ENCODE results near the gene RABL6. TPM values are rescaled to one million over a fixed set of nuclear protein-coding genes. Genes with fewer than 3 reads are reported as not detected.

The RABL6 gene
- total RNA-seq, 4 donors from 2014 or later: 63.0 to 74.5 (median 71.3) TPM

GRCh38 chr9:136804509-136805206, 3.1 kb upstream of the RABL6 start:
- Histone ChIP-seq H3K4me3 (no peak overlapping the region), H3K27me3 (peaks cover 0 to 30% of the 10 kb centered on the region in 2 donors), H3K27ac (no peak overlapping the region), H3K9me3 (no peaks in the 10 kb centered on the region), H3K36me3 (peaks cover 0 to 16% (median 0%) of the 10 kb centered on the region in 3 donors), H3K4me1 (peaks cover 0 to 45% (median 30%) of the 10 kb centered on the region in 4 donors)
- WGBS, 2 donors: 91 to 94% methylated on average over 13 to 17 of the region's 20 CpGs
- no peak for DNase-seq (ENCODE audit: low spot score in 2 of 2)
- TF ChIP-seq POLR2A (IDR thresholded peaks at IDR 0.05) (no peak), EP300 (IDR thresholded peaks at IDR 0.05) (no peak)
- TF ChIP-seq, protein P1, sequence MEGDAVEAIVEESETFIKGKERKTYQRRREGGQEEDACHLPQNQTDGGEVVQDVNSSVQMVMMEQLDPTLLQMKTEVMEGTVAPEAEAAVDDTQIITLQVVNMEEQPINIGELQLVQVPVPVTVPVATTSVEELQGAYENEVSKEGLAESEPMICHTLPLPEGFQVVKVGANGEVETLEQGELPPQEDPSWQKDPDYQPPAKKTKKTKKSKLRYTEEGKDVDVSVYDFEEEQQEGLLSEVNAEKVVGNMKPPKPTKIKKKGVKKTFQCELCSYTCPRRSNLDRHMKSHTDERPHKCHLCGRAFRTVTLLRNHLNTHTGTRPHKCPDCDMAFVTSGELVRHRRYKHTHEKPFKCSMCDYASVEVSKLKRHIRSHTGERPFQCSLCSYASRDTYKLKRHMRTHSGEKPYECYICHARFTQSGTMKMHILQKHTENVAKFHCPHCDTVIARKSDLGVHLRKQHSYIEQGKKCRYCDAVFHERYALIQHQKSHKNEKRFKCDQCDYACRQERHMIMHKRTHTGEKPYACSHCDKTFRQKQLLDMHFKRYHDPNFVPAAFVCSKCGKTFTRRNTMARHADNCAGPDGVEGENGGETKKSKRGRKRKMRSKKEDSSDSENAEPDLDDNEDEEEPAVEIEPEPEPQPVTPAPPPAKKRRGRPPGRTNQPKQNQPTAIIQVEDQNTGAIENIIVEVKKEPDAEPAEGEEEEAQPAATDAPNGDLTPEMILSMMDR (IDR thresholded peaks at IDR 0.05): no peak

DNA sequence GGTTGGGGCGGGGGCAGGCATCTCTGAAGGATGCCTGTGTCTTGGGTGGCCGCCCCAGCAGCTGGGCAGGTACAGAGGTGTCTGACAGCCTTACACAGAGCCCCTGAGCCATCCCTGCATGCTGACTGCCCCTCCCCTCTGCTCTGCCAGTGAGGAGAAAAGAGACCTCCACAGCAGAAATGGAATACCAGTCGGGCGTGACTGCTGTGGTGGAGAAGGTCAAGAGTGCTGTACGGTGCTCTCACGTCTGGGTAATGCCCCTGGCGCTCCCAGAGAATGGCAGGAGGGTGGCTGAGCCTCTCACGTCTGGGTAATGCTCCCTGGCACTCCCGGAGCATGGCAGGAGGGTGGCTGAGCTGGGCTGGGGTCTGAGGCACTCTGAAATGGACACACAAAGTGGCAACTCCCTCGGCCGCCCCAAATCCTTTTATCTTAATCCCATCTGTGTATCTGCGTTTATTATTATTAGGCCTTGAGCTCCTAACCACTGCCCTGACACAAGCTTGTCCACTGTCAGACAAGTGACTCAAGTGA, 2.5 kb upstream of the RABL6 start:
- H3K4me3 ChIP-seq: no peak overlapping the region
- H3K27me3 ChIP-seq: peaks cover 0 to 24% of the 10 kb centered on the region in 2 donors
- WGBS, 2 donors: 87 to 98% methylated on average over 12 of the region's 12 CpGs
- peaks cover 0 to 45% (median 28%) of the 10 kb centered on the region in 4 donors for H3K4me1 ChIP-seq
- H3K36me3 ChIP-seq: peaks cover 0 to 16% (median 0%) of the 10 kb centered on the region in 3 donors
- H3K9me3 ChIP-seq: no peaks in the 10 kb centered on the region
- TF ChIP-seq EP300 (IDR thresholded peaks at IDR 0.05): no peak
- TF ChIP-seq POLR2A (IDR thresholded peaks at IDR 0.05): no peak
- TF ChIP-seq, protein P1 (IDR thresholded peaks at IDR 0.05): no peak
- no peak overlapping the region for H3K27ac ChIP-seq
- no peak for DNase-seq (ENCODE audit: low spot score in 2 of 2)

DNA sequence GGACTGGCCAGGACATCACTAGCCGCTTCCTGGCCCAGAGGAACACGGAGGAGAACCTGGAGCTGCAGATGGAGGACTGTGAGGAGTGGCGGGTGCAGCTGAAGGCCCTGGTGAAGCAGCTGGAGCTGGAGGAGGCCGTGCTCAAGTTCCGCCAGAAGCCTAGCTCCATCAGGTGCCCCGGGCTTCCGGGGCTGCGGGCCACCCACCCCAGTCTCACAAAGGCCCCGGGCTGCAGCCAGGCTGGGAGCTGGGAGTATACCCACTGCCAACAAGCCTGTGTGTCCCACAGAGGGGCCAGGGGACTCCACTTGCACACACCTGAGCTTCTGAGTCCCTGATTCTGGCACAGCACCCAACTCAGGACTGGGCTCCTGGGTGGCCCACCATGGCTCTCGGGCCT, 1.7 kb upstream of the RABL6 start:
- no peak overlapping the region for H3K4me3 ChIP-seq
- TF ChIP-seq, protein P1 (IDR thresholded peaks at IDR 0.05): no peak
- no peak for TF ChIP-seq EP300 (IDR thresholded peaks at IDR 0.05)
- TF ChIP-seq POLR2A (IDR thresholded peaks at IDR 0.05): no peak
- 94 to 99% methylated on average over 9 to 10 of the region's 10 CpGs for WGBS, 2 donors
- no peak for DNase-seq (ENCODE audit: low spot score in 2 of 2)
- H3K27me3 ChIP-seq: peaks cover 0 to 16% of the 10 kb centered on the region in 2 donors
- peaks cover 0 to 16% (median 0%) of the 10 kb centered on the region in 3 donors for H3K36me3 ChIP-seq
- H3K4me1 ChIP-seq: peaks cover 0 to 45% (median 24%) of the 10 kb centered on the region in 4 donors
- no peak overlapping the region for H3K27ac ChIP-seq
- no peaks in the 10 kb centered on the region for H3K9me3 ChIP-seq

GRCh38 chr9:136806631-136807201, 1.0 kb upstream of the RABL6 start:
- TF ChIP-seq EP300 (IDR thresholded peaks at IDR 0.05) (no peak), POLR2A (IDR thresholded peaks at IDR 0.05) (no peak)
- TF ChIP-seq, protein P1 (IDR thresholded peaks at IDR 0.05): no peak
- 73 to 76% methylated on average over 24 to 25 of the region's 25 CpGs for WGBS, 2 donors
- Histone ChIP-seq H3K27me3 (peaks cover 0 to 9% of the 10 kb centered on the region in 2 donors), H3K4me3 (peak overlapping the region; percentile 78 to 95 (median 86)), H3K36me3 (peaks cover 0 to 18% (median 0%) of the 10 kb centered on the region in 3 donors), H3K27ac (peak overlapping the region in 3 of 4 donors; percentile 60 to 94 (median 84)), H3K4me1 (peaks cover 0 to 46% (median 23%) of the 10 kb centered on the region in 4 donors), H3K9me3 (no peaks in the 10 kb centered on the region)
- DNase-seq (ENCODE audit: low spot score in 2 of 2): no peak
